Hepatocyte (in vitro differentiated cells): ENCODE results near the gene TRIP10. TPM values are rescaled to one million over a fixed set of nuclear protein-coding genes. Genes with fewer than 3 reads are reported as not detected.

ENCODE experiments used
- DNase-seq: peaks from one replicate; pipeline ENCODE4 v3.0.0-alpha.2; 2016; ENCODE audit warnings: low spot score
- H2AFZ ChIP-seq: fragments of 200-600 bp; sonication (generic); 2 replicates; pipeline ENCODE4 v1.6.0; 2016; ENCODE audit warnings: antibody characterized with exemption, mild to moderate bottlenecking
- H3K27ac ChIP-seq: fragments of 200-600 bp; sonication (generic); 2 replicates; pipeline ENCODE4 v1.5.1; 2016; ENCODE audit warnings: mild to moderate bottlenecking
- H3K27me3 ChIP-seq: fragments of 200-600 bp; sonication (generic); 2 replicates; pipeline ENCODE4 v1.6.1; 2016
- H3K36me3 ChIP-seq: fragments of 200-600 bp; sonication (generic); replicated peaks from 2 replicates; pipeline ENCODE4 v1.5.1; 2016; ENCODE audit warnings: low read depth; ENCODE audit not compliant: insufficient read depth
- H3K4me1 ChIP-seq: fragments of 200-600 bp; sonication (generic); 2 replicates; pipeline ENCODE4 v1.5.1; 2016; ENCODE audit warnings: mild to moderate bottlenecking, moderate library complexity; ENCODE audit not compliant: insufficient read depth
- H3K4me2 ChIP-seq: fragments of 200-600 bp; sonication (generic); 2 replicates; pipeline ENCODE4 v1.6.0; 2016
- H3K4me3 ChIP-seq: fragments of 200-600 bp; sonication (generic); 2 replicates; pipeline ENCODE4 v1.5.1; 2016; ENCODE audit warnings: mild to moderate bottlenecking
- H3K79me2 ChIP-seq: fragments of 200-600 bp; sonication (generic); 2 replicates; pipeline ENCODE4 v1.6.0; 2017; ENCODE audit warnings: mild to moderate bottlenecking
- H3K9me2 ChIP-seq: fragments of 200-600 bp; sonication (generic); replicated peaks from 2 replicates; pipeline ENCODE4 v1.6.0; 2017; ENCODE audit warnings: mild to moderate bottlenecking; ENCODE audit not compliant: insufficient read depth
- H3K9me3 ChIP-seq: fragments of 200-600 bp; sonication (generic); 2 replicates; pipeline ENCODE4 v1.5.1; 2016; ENCODE audit warnings: low read depth, mild to moderate bottlenecking
- H4K20me1 ChIP-seq: fragments of 200-600 bp; sonication (generic); 2 replicates; pipeline ENCODE4 v1.6.0; 2016; ENCODE audit warnings: mild to moderate bottlenecking; ENCODE audit not compliant: insufficient read depth, poor library complexity, severe bottlenecking
- CTCF ChIP-seq: fragments of 200-600 bp; sonication (generic); IDR thresholded peaks from 2 replicates; pipeline ENCODE4 v1.5.1; 2016; ENCODE audit warnings: antibody characterized with exemption, mild to moderate bottlenecking; ENCODE audit not compliant: poor library complexity
- EZH2 ChIP-seq: fragments of 200-600 bp; sonication (generic); IDR thresholded peaks from 2 replicates; pipeline ENCODE4 v1.6.1; 2016; ENCODE audit warnings: antibody characterized with exemption, mild to moderate bottlenecking, borderline replicate concordance
- EZH2phosphoT487 ChIP-seq: fragments of 200-600 bp; sonication (generic); IDR thresholded peaks from one replicate; pipeline ENCODE4 v1.6.1; 2018; ENCODE audit warnings: antibody characterized with exemption, mild to moderate bottlenecking, low read depth, moderate library complexity; ENCODE audit not compliant: unreplicated experiment, severe bottlenecking
- WGBS: methylation state at CpG from one replicate; pipeline ENCODE4 v1.1.6; 2016; ENCODE audit warnings: low lambda C conversion rate; ENCODE audit errors: missing lambda C conversion rate; 5-methylcytosine and 5-hydroxymethylcytosine counted together
- polyA plus RNA-seq: library from polyadenylated mRNA; unstranded; fragments of >200 nt; fragmentation: Nextera tagmentation; extraction: Ambion mirVana; gene quantifications from 2 replicates; pipeline ENCODE4 v1.2.1, GENCODE V29; 2016
- total RNA-seq: library from RNA; depleted of rRNA; stranded (reverse); fragments of >200 nt; gene quantifications from 2 replicates; pipeline ENCODE4 v1.2.3, GENCODE V29; 2014

Gene TRIP10
- total and polyA plus RNA-seq, 2 experiments from 2014 or later = 48.8 to 79.5 TPM

- WGBS = 89% methylated on average over 8 of the region's 8 CpGs
- H3K4me1 ChIP-seq = no peaks in the 10 kb centered on the region
Measured at GRCh38 chr19:6700586-6701316, 38.7 kb upstream of the TRIP10 start.

GRCh38 chr19:6705931-6706632 is 33.4 kb upstream of the TRIP10 start:
- H3K9me2 ChIP-seq = no peaks in the 10 kb centered on the region
- no peaks in the 10 kb centered on the region for H3K9me3 ChIP-seq
- no peaks in the 10 kb centered on the region for H3K4me1 ChIP-seq
- H3K4me3 ChIP-seq = no peak overlapping the region
- no peak overlapping the region for H3K27ac ChIP-seq
- H3K4me2 ChIP-seq = no peak overlapping the region
- no peaks in the 10 kb centered on the region for H4K20me1 ChIP-seq
- 82% methylated on average over 8 of the region's 11 CpGs for WGBS
- no peaks in the 10 kb centered on the region for H3K79me2 ChIP-seq
- no peak for DNase-seq
- peaks cover 23% of the 10 kb centered on the region for H3K27me3 ChIP-seq
- H3K36me3 ChIP-seq = no peaks in the 10 kb centered on the region
- no peak overlapping the region for H2AFZ ChIP-seq
- TF ChIP-seq CTCF = no peak
- no peak for TF ChIP-seq EZH2
- TF ChIP-seq EZH2phosphoT487 = no peak

More at GRCh38 chr19:6700586-6701316, 38.7 kb upstream of the TRIP10 start:
- no peak overlapping the region for H3K4me3 ChIP-seq
- H3K27me3 ChIP-seq = no peaks in the 10 kb centered on the region
- H4K20me1 ChIP-seq = no peaks in the 10 kb centered on the region
- H3K79me2 ChIP-seq = no peaks in the 10 kb centered on the region
- DNase-seq = no peak
- no peaks in the 10 kb centered on the region for H3K9me3 ChIP-seq
- H3K9me2 ChIP-seq = no peaks in the 10 kb centered on the region
- no peak overlapping the region for H3K27ac ChIP-seq
- H3K36me3 ChIP-seq = no peaks in the 10 kb centered on the region
- TF ChIP-seq EZH2phosphoT487 (no peak), CTCF (no peak)
- H2AFZ ChIP-seq = no peak overlapping the region
- H3K4me2 ChIP-seq = no peak overlapping the region

- H3K9me2 ChIP-seq = no peaks in the 10 kb centered on the region
- no peak overlapping the region for H3K4me2 ChIP-seq
- no peaks in the 10 kb centered on the region for H3K79me2 ChIP-seq
- H3K27me3 ChIP-seq = peaks cover 28% of the 10 kb centered on the region
- no peak overlapping the region for H3K27ac ChIP-seq
- no CpG with 5 or more reads among the region's 3 CpGs for WGBS
- H2AFZ ChIP-seq = no peak overlapping the region
- no peaks in the 10 kb centered on the region for H3K36me3 ChIP-seq
- no peak for TF ChIP-seq EZH2
- no peak for TF ChIP-seq EZH2phosphoT487
- TF ChIP-seq CTCF = no peak
- H3K4me3 ChIP-seq = no peak overlapping the region
- no peaks in the 10 kb centered on the region for H3K4me1 ChIP-seq
- H3K9me3 ChIP-seq = no peaks in the 10 kb centered on the region
- DNase-seq = no peak
- no peaks in the 10 kb centered on the region for H4K20me1 ChIP-seq
Measured at GRCh38 chr19:6706633-6706958, 32.9 kb upstream of the TRIP10 start.
